Heart left ventricle (tissue), 16 donors: ENCODE data around the gene HBA2. TPM values are rescaled to one million over a fixed set of nuclear protein-coding genes. Genes with fewer than 3 reads are reported as not detected.
"Not testable (repeated sequence)": the region's sequence is repeated elsewhere in the genome, so short reads cannot be mapped to it uniquely, and the experiment has no call there.

Experiments used
- ATAC-seq, 4 donors: fragments of 200-7000 bp; cut with Tn5 transposase; one replicate each; pipeline ENCODE4 v1.9.1; 2020 to 2022; ENCODE audit warnings: moderate library complexity in 4 of 4, mild to moderate bottlenecking in 3 of 4, moderate number of reproducible peaks in 1 of 4
- DNase-seq, 5 donors: peaks; one replicate each; pipeline ENCODE4 v3.0.0-alpha.2; 2020
- H3K27ac ChIP-seq, 12 donors: fragments of 200-600 bp; sonication (generic) in 4 of 12; one replicate each; pipeline versions ENCODE4 v1.5.0 to v1.8.0; 2016 to 2022; ENCODE audit warnings: mild to moderate bottlenecking in 2 of 12
- H3K27me3 ChIP-seq, 9 donors: fragments of 200-600 bp; sonication (generic) in 2 of 9; one replicate each; pipeline versions ENCODE4 v1.5.1 to v1.8.0; 2016 to 2022; ENCODE audit warnings: mild to moderate bottlenecking in 3 of 9
- H3K36me3 ChIP-seq, 9 donors: fragments of 200-600 bp; sonication (generic) in 2 of 9; one replicate each; pipeline versions ENCODE4 v1.5.0 to v1.8.0; 2018 to 2022; ENCODE audit warnings: mild to moderate bottlenecking in 2 of 9
- H3K4me1 ChIP-seq, 12 donors: fragments of 200-600 bp; sonication (generic) in 4 of 12; one replicate each; pipeline versions ENCODE4 v1.5.0 to v1.8.0; 2016 to 2022; ENCODE audit warnings: mild to moderate bottlenecking in 3 of 12
- H3K4me3 ChIP-seq, 12 donors: fragments of 200-600 bp; sonication (generic) in 4 of 12; one replicate each; pipeline versions ENCODE4 v1.5.0 to v1.8.0; 2017 to 2022; ENCODE audit warnings: mild to moderate bottlenecking in 9 of 12, moderate library complexity in 4 of 12
- H3K9me3 ChIP-seq, 12 donors: fragments of 200-600 bp; sonication (generic) in 4 of 12; one replicate each; pipeline versions ENCODE4 v1.5.0 to v1.8.0; 2016 to 2022; ENCODE audit warnings: mild to moderate bottlenecking in 1 of 12
- POLR2A ChIP-seq, 2 donors: fragments of 450-650 bp; IDR thresholded peaks; one replicate each; pipeline ENCODE4 v1.6.1; 2017; ENCODE audit warnings: antibody characterized with exemption in 2 of 2, mild to moderate bottlenecking in 2 of 2, moderate library complexity in 2 of 2
- WGBS, 4 donors: extraction: QIAGEN DNeasy Blood & Tissue Kit in 2 of 4; methylation state at CpG; one replicate each; pipeline versions ENCODE4 v1.1.5 to v1.1.7; 2013 to 2018; 5-methylcytosine and 5-hydroxymethylcytosine counted together
- intact Hi-C, 10 donors: fragments of 100-400 bp; cut with DNase I; formaldehyde crosslinking; loops; one replicate each; pipeline versions ENCODE4 v1.11.1 to v1.14.2; 2022
- polyA plus RNA-seq, 2 donors: library from polyadenylated mRNA; stranded (reverse); fragments of 200-250 nt; gene quantifications; one replicate each; pipeline ENCODE4 v1.2.3, GENCODE V29; 2013
- total RNA-seq, 9 donors: library from RNA; depleted of rRNA in 2 of 9; stranded (reverse); fragments of >200 nt in 2 of 9; fragmentation: NEBNext Ultra II Directional in 3 of 9; extraction: Animal tissue kit (Norgen Biotek cat#: 25700) in 3 of 9; gene quantifications; one replicate each; pipeline versions ENCODE4 v1.1.0 to v1.2.4, GENCODE V29; 2016 to 2023
- TF ChIP-seq, protein P1 (sequence below), 12 donors: fragments of 200-600 bp; sonication (generic) in 4 of 12; IDR thresholded peaks; one replicate each; pipeline versions ENCODE4 v1.5.0 to v1.8.0; 2018 to 2022; ENCODE audit warnings: antibody characterized with exemption in 12 of 12, mild to moderate bottlenecking in 5 of 12
- donor health status: ischemic (EF 13 %, LVEDD 7.1; RV severe dilation, severe dysfunction).
- donor health status: healthy with polysubstance abuse.
- donor health status: DM: no; HTN: yes; CAD: no.
- donor health status: DM: no; HTN: no; CAD: no.
- donor health status: ischemic (EF 25% LVEDD 6.9; RV normal size, moderate dysfunction).
- donor health status: ischemic (EF 25% LVEDD 5.7; RV mildly dilated, moderate dysfunction).
- donor health status: healthy.
- donor health status: DM: yes; HTN: yes; CAD: no.
- donor health status: ischemic (EF 35%, LVEDD 5.7; RV mildly dilated, moderate dysfunction).
- donor health status: nonischemic (EF 11% LVEDD 7.7; RV severe dilation, severe dysfunction).
- donor health status: DM: yes; HTN: yes; CAD: no.
- donor health status: PGD.
- donor health status: ischemic (EF 29% LVEDD 5.4; RV normal size, mild dysfunction).
- donor health status: nonischemic (EF 23%, LVEDD 6.1; RV moderate dilation, normal function).

HBA2 gene
- total and polyA plus RNA-seq, 11 donors: 3.6 to 2,038 (median 102) TPM

DNA sequence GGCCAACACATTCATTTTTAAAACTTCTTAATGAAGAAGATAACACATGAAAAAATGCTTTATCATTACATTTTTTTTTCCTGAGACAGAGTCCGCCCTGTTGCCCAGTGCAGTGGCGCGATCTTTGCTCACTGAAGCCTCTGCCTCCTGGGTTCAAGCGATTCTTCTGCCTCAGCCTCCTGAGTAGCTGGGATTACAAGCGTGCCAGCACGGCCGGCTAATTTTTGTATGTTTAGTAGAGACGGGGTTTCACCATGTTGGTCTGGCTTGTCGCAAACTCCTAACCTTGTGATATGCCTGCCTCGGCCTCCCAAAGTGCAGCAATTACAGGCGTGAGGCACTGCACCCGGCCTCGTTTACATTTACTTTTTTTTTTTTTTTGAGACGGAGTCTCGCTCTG, 20.8 kb downstream of the HBA2 start:
- H3K4me1 ChIP-seq: no peaks in the 10 kb centered on the region
- no peak overlapping the region for H3K27ac ChIP-seq
- no peaks in the 10 kb centered on the region for H3K27me3 ChIP-seq
- DNase-seq (no peak), ATAC-seq (no peak)
- intact Hi-C loops: no loop called here
- no peak overlapping the region for H3K4me3 ChIP-seq
- no peaks in the 10 kb centered on the region for H3K9me3 ChIP-seq
- no peak for TF ChIP-seq POLR2A (IDR thresholded peaks at IDR 0.05)
- TF ChIP-seq, protein P1, sequence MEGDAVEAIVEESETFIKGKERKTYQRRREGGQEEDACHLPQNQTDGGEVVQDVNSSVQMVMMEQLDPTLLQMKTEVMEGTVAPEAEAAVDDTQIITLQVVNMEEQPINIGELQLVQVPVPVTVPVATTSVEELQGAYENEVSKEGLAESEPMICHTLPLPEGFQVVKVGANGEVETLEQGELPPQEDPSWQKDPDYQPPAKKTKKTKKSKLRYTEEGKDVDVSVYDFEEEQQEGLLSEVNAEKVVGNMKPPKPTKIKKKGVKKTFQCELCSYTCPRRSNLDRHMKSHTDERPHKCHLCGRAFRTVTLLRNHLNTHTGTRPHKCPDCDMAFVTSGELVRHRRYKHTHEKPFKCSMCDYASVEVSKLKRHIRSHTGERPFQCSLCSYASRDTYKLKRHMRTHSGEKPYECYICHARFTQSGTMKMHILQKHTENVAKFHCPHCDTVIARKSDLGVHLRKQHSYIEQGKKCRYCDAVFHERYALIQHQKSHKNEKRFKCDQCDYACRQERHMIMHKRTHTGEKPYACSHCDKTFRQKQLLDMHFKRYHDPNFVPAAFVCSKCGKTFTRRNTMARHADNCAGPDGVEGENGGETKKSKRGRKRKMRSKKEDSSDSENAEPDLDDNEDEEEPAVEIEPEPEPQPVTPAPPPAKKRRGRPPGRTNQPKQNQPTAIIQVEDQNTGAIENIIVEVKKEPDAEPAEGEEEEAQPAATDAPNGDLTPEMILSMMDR (IDR thresholded peaks at IDR 0.05): no peak
- peaks cover 3 to 100% (median 100%) of the 10 kb centered on the region in 9 donors for H3K36me3 ChIP-seq
- WGBS, 4 donors: 94 to 97% (median 95%) methylated on average over 14 to 15 of the region's 15 CpGs

DNA sequence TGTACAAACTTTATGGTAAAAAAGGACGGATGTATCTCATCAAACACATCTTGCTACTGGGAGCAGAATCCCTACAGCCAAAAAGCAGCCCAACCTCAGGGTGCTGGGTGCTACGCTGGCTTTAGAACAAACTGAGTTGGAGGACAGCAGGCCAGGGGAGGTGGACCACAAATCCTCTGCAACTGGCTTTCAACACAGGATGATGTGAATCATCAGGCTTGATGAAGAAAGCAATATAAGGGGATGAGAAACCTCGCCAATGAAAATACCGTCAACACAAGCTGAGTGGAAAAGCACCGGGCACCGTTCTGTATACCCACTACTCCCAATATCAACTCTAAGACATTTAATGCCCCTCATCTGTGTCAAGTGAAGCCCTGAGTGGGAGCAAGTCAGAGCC, 21.8 kb downstream of the HBA2 start:
- H3K4me3 ChIP-seq: no peak overlapping the region
- H3K9me3 ChIP-seq: no peaks in the 10 kb centered on the region
- no peak overlapping the region for H3K27ac ChIP-seq
- H3K36me3 ChIP-seq: peaks cover 3 to 100% (median 100%) of the 10 kb centered on the region in 9 donors
- TF ChIP-seq POLR2A (IDR thresholded peaks at IDR 0.05): no peak
- TF ChIP-seq, protein P1 (IDR thresholded peaks at IDR 0.05): no peak
- DNase-seq: no peak
- no peak for ATAC-seq
- intact Hi-C loops: no loop called here
- H3K4me1 ChIP-seq: no peaks in the 10 kb centered on the region
- 90 to 98% (median 96%) methylated on average over 6 of the region's 6 CpGs for WGBS, 4 donors
- no peaks in the 10 kb centered on the region for H3K27me3 ChIP-seq

- intact Hi-C loops: no loop called here
- ATAC-seq: no peak
- no peak overlapping the region for H3K4me3 ChIP-seq
- TF ChIP-seq, protein P1 (IDR thresholded peaks at IDR 0.05): no peak
- TF ChIP-seq POLR2A (IDR thresholded peaks at IDR 0.05): no peak
- H3K36me3 ChIP-seq: peaks cover 0 to 98% (median 96%) of the 10 kb centered on the region in 9 donors
- no peaks in the 10 kb centered on the region for H3K4me1 ChIP-seq
- no peak overlapping the region for H3K27ac ChIP-seq
- no peaks in the 10 kb centered on the region for H3K9me3 ChIP-seq
- no peak for DNase-seq
- no peaks in the 10 kb centered on the region for H3K27me3 ChIP-seq
- 89 to 95% (median 93%) methylated on average over 5 of the region's 5 CpGs for WGBS, 4 donors
Measured at GRCh38 chr16:200388-200787, 27.7 kb downstream of the HBA2 start.

- 94 to 100% (median 99%) methylated on average over 4 of the region's 4 CpGs for WGBS, 4 donors
Measured at GRCh38 chr16:203246-203645, 30.6 kb downstream of the HBA2 start.

GRCh38 chr16:204046-204445, 31.4 kb downstream of the HBA2 start:
- intact Hi-C loops, H3K27me3 ChIP-seq, H3K27ac ChIP-seq, H3K9me3 ChIP-seq, ATAC-seq, H3K4me3 ChIP-seq, H3K4me1 ChIP-seq, DNase-seq: not testable (repeated sequence)
- WGBS, 4 donors: 88 to 97% (median 94%) methylated on average over 9 of the region's 9 CpGs
- peaks cover 0 to 98% (median 96%) of the 10 kb centered on the region in 9 donors for H3K36me3 ChIP-seq

More at GRCh38 chr16:203246-203645, 30.6 kb downstream of the HBA2 start:
- H3K4me1 ChIP-seq: no peaks in the 10 kb centered on the region
- H3K27ac ChIP-seq: no peak overlapping the region
- TF ChIP-seq, protein P1 (IDR thresholded peaks at IDR 0.05): no peak
- TF ChIP-seq POLR2A (IDR thresholded peaks at IDR 0.05): no peak
- no peak overlapping the region for H3K4me3 ChIP-seq
- no peaks in the 10 kb centered on the region for H3K27me3 ChIP-seq
- ATAC-seq (no peak), DNase-seq (no peak)
- no peaks in the 10 kb centered on the region for H3K9me3 ChIP-seq
- H3K36me3 ChIP-seq: peaks cover 0 to 98% (median 96%) of the 10 kb centered on the region in 9 donors
- intact Hi-C loops: no loop called here

DNA sequence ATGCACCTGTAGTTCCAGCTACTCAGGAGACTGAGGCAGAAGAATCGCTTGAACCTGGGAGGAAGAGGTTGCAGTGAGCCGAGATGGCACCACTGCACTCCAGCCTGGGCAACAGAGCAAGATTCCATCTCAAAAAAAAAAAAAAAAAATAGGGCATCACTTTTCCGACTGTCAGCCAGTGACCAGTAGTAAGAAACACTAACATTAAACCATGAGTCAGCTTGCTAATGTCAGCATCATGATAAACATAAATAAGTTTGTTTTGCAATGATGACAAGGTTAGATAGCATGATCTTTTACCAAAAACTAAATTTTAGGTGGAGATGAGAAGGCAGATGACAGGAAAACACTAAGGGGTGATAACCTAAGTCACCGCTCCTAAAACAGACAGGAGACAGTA, 36.7 kb downstream of the HBA2 start:
- DNase-seq, H3K9me3 ChIP-seq, H3K27me3 ChIP-seq, H3K27ac ChIP-seq, H3K4me3 ChIP-seq, ATAC-seq, intact Hi-C loops: not testable (repeated sequence)
- WGBS, 4 donors: 88 to 93% (median 89%) methylated on average over 4 of the region's 4 CpGs
- Histone ChIP-seq H3K36me3 (peaks cover 0 to 100% (median 99%) of the 10 kb centered on the region in 9 donors), H3K4me1 (peaks cover 0 to 20% (median 7%) of the 10 kb centered on the region in 12 donors)

DNA sequence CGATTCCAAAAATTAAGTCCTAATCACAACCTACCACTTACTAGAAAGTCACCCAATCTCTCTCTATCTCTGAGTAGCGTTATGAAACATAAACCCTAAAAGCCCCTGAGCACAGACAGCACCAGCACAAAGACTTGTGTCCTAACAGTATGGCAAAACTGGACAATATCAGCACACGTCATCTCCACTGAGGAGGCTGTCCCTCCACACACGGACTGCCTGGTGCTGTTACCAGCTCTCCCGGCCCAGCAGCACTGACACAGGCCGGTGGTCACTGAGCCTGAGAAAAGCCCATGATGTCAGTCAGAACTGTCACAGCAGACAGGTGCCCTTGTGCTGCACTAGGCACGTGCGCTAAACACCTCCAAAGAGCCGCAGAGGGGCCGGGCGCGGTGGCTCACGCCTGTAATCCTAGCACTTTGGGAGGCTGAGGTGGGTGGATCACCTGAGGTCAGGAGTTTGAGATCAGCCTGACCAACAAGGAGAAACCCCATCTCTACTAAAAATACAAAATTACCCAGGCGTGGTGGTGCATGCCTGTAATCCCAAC, 39.0 kb downstream of the HBA2 start:
- H3K9me3 ChIP-seq, H3K27ac ChIP-seq, H3K27me3 ChIP-seq, DNase-seq, intact Hi-C loops, H3K4me3 ChIP-seq: not testable (repeated sequence)
- 82 to 87% (median 83%) methylated on average over 12 to 14 of the region's 14 CpGs for WGBS, 4 donors
- Histone ChIP-seq H3K4me1 (peaks cover 0 to 20% (median 7%) of the 10 kb centered on the region in 12 donors), H3K36me3 (peaks cover 0 to 100% (median 99%) of the 10 kb centered on the region in 9 donors)
- peak in 3 of 4 donors; percentile 22 to 50 (median 39) for ATAC-seq
